CD4-positive, alpha-beta T cell treated with Interleukin-4 for 4 hours (primary cell): Measurements from ENCODE around the gene TLR1.
"Not testable (repeated sequence)": the region's sequence is repeated elsewhere in the genome, so short reads cannot be mapped to it uniquely, and the experiment has no call there.

Experiments used
- DNase-seq: peaks from one replicate; pipeline ENCODE4 v3.0.0-alpha.2; 2020

TLR1 gene

GRCh38 chr4:38804654-38805295 is at the start of gene TLR1:
TSS of gene TLR1 (minus strand) at chr4:38804791. CDS start at chr4:38798831, 5,960 bp downstream.
- peak; percentile 77 for DNase-seq

GRCh38 chr4:38846015-38846414 is 41.4 kb upstream of the TLR1 start:
- no peak for DNase-seq

GRCh38 chr4:38842994-38843393 is 38.4 kb upstream of the TLR1 start:
- DNase-seq, result no peak

- peak; percentile 58 for DNase-seq
These were observed 33.3 kb upstream of the TLR1 start for GRCh38 chr4:38837849-38838248.

- no peak for DNase-seq
These were observed 32.7 kb upstream of the TLR1 start for GRCh38 chr4:38837334-38837733.

GRCh38 chr4:38834570-38834969 is 30.0 kb upstream of the TLR1 start:
- DNase-seq, result no peak

GRCh38 chr4:38832624-38833528 is 28.3 kb upstream of the TLR1 start:
- no peak for DNase-seq

DNA sequence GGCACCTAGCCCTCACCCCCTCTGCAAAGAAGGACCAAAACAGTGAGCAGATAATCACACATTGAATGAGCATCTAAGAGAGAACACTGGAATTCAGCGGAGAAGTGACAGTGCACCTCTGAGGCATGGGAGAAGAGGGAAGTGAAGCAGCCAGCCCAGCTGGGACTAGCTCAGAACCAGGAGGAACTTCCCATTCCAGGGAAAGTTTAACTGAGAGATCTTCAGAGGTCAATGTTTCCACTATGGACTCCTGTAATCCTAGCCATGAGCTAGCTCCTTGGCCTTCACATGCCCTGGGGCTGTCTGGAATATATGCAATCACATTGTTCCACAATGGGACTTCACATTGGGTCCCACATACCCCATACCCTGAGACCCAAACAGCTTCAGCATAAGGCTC is 27.6 kb upstream of the TLR1 start:
- DNase-seq, result no peak

DNA sequence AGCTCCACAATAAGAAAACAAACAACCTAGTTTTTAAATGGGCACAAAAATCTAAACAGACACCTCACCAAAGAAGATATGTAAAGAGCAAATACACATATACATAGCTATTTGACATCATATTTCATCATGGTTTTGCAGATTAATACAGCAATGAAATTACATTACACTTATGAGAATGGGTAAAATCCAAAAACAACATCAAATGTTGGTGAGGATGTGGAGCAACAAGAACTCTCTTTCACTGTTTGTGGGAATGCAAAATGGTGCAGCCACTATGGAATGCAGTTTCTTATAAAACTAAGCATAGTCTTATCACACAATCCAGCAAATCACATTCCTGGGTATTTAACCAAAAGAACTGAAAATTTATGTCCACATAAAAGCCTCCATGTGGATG is 27.1 kb upstream of the TLR1 start:
- no peak for DNase-seq

DNA sequence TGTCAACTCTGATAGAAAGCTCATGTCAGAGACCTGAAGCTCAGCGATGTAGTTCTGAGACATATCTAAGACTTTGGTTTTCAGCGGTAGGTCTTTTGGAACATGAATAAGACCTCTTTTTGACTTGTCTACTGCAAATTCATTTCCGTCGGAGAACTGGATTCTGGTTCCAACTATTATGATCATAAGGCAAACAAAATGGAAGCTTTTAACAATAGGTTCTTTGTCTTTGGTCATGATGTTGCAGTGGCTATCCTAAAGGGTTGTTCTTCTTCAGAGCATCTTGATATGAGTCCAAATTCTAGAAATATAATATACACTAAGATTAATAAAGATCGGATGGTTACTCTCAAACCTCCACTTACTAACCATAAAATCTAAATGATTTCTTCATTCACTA is 24.6 kb upstream of the TLR1 start:
- no peak for DNase-seq

GRCh38 chr4:38823766-38824165 is 19.2 kb upstream of the TLR1 start:
- DNase-seq, result no peak

DNA sequence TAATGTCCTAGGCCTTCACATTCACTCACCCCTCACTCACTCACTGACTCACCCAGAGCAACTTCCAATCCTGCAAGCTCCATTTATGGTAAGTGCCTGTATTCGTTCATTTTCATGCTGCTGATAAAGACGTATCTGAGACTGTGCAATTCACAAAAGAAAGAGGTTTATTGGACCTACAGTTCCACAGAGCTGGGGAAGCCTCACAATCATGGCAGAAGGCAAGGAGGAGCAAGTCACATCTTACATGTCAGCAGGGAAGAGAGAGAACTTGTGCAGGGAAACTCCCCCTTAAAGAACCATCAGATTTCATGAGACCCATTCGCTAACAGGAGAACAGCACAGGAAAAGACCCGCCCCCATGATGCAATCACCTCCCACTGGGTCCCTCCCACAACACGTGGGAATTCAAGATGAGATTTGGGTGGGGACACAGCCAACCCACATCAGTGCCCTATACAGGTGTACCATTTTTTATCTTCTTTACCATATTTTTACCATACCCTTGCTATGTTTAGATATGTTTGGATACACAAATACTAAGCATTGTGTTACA is 18.2 kb upstream of the TLR1 start:
- no peak for DNase-seq

- DNase-seq, result no peak
These were observed 17.1 kb upstream of the TLR1 start for GRCh38 chr4:38821739-38822138.

GRCh38 chr4:38820329-38821061 is 15.9 kb upstream of the TLR1 start:
- no peak for DNase-seq

GRCh38 chr4:38819569-38819968 is 15.0 kb upstream of the TLR1 start:
- no peak for DNase-seq

DNA sequence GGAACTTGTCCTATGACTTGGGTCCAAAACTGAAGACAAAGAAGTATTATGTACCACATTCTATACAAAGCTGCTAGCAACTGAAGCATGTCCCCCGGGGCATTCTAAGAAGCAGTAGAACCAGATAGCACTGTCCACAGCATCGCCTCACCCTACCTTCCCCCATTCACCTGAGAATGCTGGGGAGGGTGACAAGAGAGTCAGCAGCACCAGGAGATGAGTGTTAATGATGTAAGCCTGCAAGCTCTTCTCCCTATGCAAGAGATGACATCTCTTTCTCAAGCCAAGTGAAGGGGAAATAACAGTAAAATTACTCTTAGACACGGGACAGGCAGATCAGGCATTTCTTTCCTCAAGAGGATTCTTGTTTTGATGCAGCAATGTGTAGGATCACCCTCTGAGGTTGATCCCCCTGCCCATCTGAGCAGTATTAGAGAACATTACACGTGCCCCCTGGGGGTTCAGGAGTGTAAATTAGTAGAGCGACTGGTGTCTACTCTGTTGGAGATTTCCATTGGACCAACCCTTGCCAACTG is 13.9 kb upstream of the TLR1 start:
- DNase-seq, result no peak

- DNase-seq, result no peak
These were observed 11.5 kb upstream of the TLR1 start for GRCh38 chr4:38815885-38816782.

- no peak for DNase-seq
These were observed 9.8 kb upstream of the TLR1 start for GRCh38 chr4:38814386-38814785.

DNA sequence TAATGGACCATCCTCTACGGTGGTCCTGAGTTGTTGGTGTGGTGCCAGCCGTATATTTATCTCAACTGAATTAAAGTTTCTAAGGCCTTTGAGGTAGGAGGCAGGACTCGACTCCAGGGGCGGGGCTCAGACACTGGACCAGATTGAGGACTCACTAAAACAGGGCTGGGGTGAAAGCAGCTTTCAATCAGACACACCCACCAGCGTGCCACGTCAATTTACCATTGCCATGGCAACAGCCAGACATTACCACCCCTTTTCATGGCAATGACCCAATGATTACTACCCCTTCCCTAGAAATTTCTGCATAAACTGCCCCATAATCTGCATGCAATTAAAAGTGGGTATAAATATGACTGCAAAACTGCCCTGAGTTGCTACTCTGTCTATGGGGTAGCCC is 6.7 kb upstream of the TLR1 start:
- DNase-seq, result no peak

- not testable (repeated sequence) for DNase-seq
These were observed 2.9 kb upstream of the TLR1 start for GRCh38 chr4:38807462-38807861.

DNA sequence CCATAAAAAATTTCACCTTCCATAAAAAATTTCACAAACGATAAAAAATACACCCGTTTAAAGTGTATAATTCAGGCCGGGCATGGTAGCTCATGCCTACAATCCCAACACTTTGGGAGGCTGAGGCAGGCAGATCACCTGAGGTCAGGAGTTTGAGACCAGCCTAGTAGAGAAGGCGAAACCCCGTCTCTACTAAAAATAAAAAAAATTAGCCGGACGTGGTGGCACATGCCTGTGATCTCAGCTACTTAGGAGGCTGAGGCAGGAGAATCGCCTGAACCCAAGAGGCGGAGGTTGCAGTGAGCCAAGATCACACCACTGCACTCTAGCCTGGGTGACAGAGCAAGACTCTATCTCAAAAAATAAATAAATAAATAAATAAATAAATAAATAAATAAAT is 1.7 kb upstream of the TLR1 start:
- DNase-seq, result not testable (repeated sequence)
